Activated naive CD8-positive, alpha-beta T cell treated with anti-CD3 and anti-CD28 coated beads, Interleukin-2, amount 50 U/mL, for 24 hours (primary cell): ENCODE data around the gene PSMD13.

Source experiments
- ATAC-seq: fragments of 150-1000 bp; cut with Tn5 transposase; one replicate; pipeline ENCODE4 v1.10.0; 2021
- DNase-seq: peaks from one replicate; pipeline ENCODE4 v3.0.0; 2021
- H3K27ac Mint-ChIP-seq: one replicate; pipeline ENCODE4 v1.8.0; 2021; ENCODE audit warnings: mild to moderate bottlenecking, mixed read lengths
- H3K27me3 Mint-ChIP-seq: one replicate; pipeline ENCODE4 v1.8.0; 2021; ENCODE audit warnings: mixed read lengths
- H3K36me3 Mint-ChIP-seq: one replicate; pipeline ENCODE4 v1.8.0; 2021; ENCODE audit warnings: low read depth, mixed read lengths
- H3K4me1 Mint-ChIP-seq: one replicate; pipeline ENCODE4 v1.8.0; 2021; ENCODE audit warnings: mixed read lengths
- H3K4me3 Mint-ChIP-seq: one replicate; pipeline ENCODE4 v1.8.0; 2021; ENCODE audit warnings: mild to moderate bottlenecking, moderate library complexity, mixed read lengths
- H3K9me3 Mint-ChIP-seq: one replicate; pipeline ENCODE4 v1.8.0; 2021; ENCODE audit warnings: mixed read lengths

The PSMD13 gene

GRCh38 chr11:287821-288477 is 51.2 kb downstream of the PSMD13 start:
- DNase-seq = no peak
- ATAC-seq = peak; percentile 25
- H3K4me1 Mint-ChIP-seq = peaks cover 47% of the 10 kb centered on the region
- H3K27ac Mint-ChIP-seq = peak overlapping the region; percentile 93
- H3K4me3 Mint-ChIP-seq = peak overlapping the region; percentile 89
- H3K9me3 Mint-ChIP-seq = no peaks in the 10 kb centered on the region
- H3K36me3 Mint-ChIP-seq = peaks cover 10% of the 10 kb centered on the region
- peaks cover 8% of the 10 kb centered on the region for H3K27me3 Mint-ChIP-seq

GRCh38 chr11:288478-289397 is 52.0 kb downstream of the PSMD13 start, which contains the start of gene PGGHG:
PGGHG (plus strand) TSS chr11:289126; CDS start chr11:289817, 691 bp downstream.
- no peaks in the 10 kb centered on the region for H3K9me3 Mint-ChIP-seq
- peak; percentile 64 for DNase-seq
- peaks cover 41% of the 10 kb centered on the region for H3K4me1 Mint-ChIP-seq
- peaks cover 10% of the 10 kb centered on the region for H3K36me3 Mint-ChIP-seq
- peak within 1 kb of the TSS; percentile 93 for H3K27ac Mint-ChIP-seq
- peak within 1 kb of the TSS; percentile 89 for H3K4me3 Mint-ChIP-seq
- H3K27me3 Mint-ChIP-seq = peaks cover 4% of the 10 kb centered on the region
- peak; percentile 17 for ATAC-seq

- Mint-ChIP-seq H3K27ac (peak overlapping the region; percentile 69), H3K9me3 (no peaks in the 10 kb centered on the region), H3K27me3 (peaks cover 3% of the 10 kb centered on the region), H3K4me1 (peaks cover 40% of the 10 kb centered on the region), H3K4me3 (peak overlapping the region; percentile 67), H3K36me3 (peaks cover 10% of the 10 kb centered on the region)
- DNase-seq = no peak
- no peak for ATAC-seq
Observed at GRCh38 chr11:289398-289711, 52.6 kb downstream of the PSMD13 start.

- peak overlapping the region; percentile 69 for H3K27ac Mint-ChIP-seq
- peaks cover 40% of the 10 kb centered on the region for H3K4me1 Mint-ChIP-seq
- ATAC-seq (no peak), DNase-seq (no peak)
- peaks cover 10% of the 10 kb centered on the region for H3K36me3 Mint-ChIP-seq
- H3K4me3 Mint-ChIP-seq = peak overlapping the region; percentile 67
- H3K9me3 Mint-ChIP-seq = no peaks in the 10 kb centered on the region
- H3K27me3 Mint-ChIP-seq = peaks cover 3% of the 10 kb centered on the region
Observed at GRCh38 chr11:289712-290620, 53.2 kb downstream of the PSMD13 start.

GRCh38 chr11:290621-291231 is 54.0 kb downstream of the PSMD13 start:
- Mint-ChIP-seq H3K36me3 (peaks cover 10% of the 10 kb centered on the region), H3K27me3 (peaks cover 3% of the 10 kb centered on the region), H3K4me1 (peaks cover 36% of the 10 kb centered on the region), H3K9me3 (no peaks in the 10 kb centered on the region), H3K27ac (peak overlapping the region; percentile 54), H3K4me3 (peak overlapping the region; percentile 67)
- ATAC-seq = no peak
- DNase-seq = no peak

GRCh38 chr11:291281-292210 is 54.8 kb downstream of the PSMD13 start:
- Mint-ChIP-seq H3K9me3 (no peaks in the 10 kb centered on the region), H3K4me1 (peaks cover 30% of the 10 kb centered on the region), H3K36me3 (peaks cover 10% of the 10 kb centered on the region), H3K4me3 (peak overlapping the region; percentile 67), H3K27me3 (peaks cover 3% of the 10 kb centered on the region), H3K27ac (peak overlapping the region; percentile 54)
- ATAC-seq (no peak), DNase-seq (no peak)

GRCh38 chr11:292211-293121 is 55.7 kb downstream of the PSMD13 start:
- Mint-ChIP-seq H3K27ac (no peak overlapping the region), H3K4me3 (no peak overlapping the region), H3K36me3 (peaks cover 10% of the 10 kb centered on the region), H3K4me1 (peaks cover 29% of the 10 kb centered on the region), H3K9me3 (no peaks in the 10 kb centered on the region), H3K27me3 (peaks cover 3% of the 10 kb centered on the region)
- no peak for ATAC-seq
- no peak for DNase-seq

- Mint-ChIP-seq H3K9me3 (no peaks in the 10 kb centered on the region), H3K27me3 (no peaks in the 10 kb centered on the region), H3K4me1 (peaks cover 32% of the 10 kb centered on the region), H3K4me3 (no peak overlapping the region), H3K36me3 (peaks cover 6% of the 10 kb centered on the region), H3K27ac (no peak overlapping the region)
- DNase-seq (no peak), ATAC-seq (no peak)
Observed at GRCh38 chr11:293271-293851, 56.6 kb downstream of the PSMD13 start.

GRCh38 chr11:293852-294661 is 57.3 kb downstream of the PSMD13 start:
- Mint-ChIP-seq H3K9me3 (no peaks in the 10 kb centered on the region), H3K27me3 (no peaks in the 10 kb centered on the region), H3K36me3 (peaks cover 6% of the 10 kb centered on the region), H3K4me3 (no peak overlapping the region), H3K4me1 (peaks cover 34% of the 10 kb centered on the region), H3K27ac (no peak overlapping the region)
- no peak for DNase-seq
- ATAC-seq = no peak

- Mint-ChIP-seq H3K27ac (no peak overlapping the region), H3K36me3 (peaks cover 6% of the 10 kb centered on the region), H3K4me3 (no peak overlapping the region), H3K9me3 (no peaks in the 10 kb centered on the region), H3K4me1 (peaks cover 33% of the 10 kb centered on the region), H3K27me3 (peaks cover 1% of the 10 kb centered on the region)
- ATAC-seq = no peak
- no peak for DNase-seq
Observed at GRCh38 chr11:294780-295179, 58.0 kb downstream of the PSMD13 start.

- H3K27ac Mint-ChIP-seq = no peak overlapping the region
- peaks cover 31% of the 10 kb centered on the region for H3K4me1 Mint-ChIP-seq
- H3K36me3 Mint-ChIP-seq = peaks cover 6% of the 10 kb centered on the region
- no peak for DNase-seq
- H3K9me3 Mint-ChIP-seq = no peaks in the 10 kb centered on the region
- H3K4me3 Mint-ChIP-seq = no peak overlapping the region
- ATAC-seq = no peak
- peaks cover 7% of the 10 kb centered on the region for H3K27me3 Mint-ChIP-seq
Observed at GRCh38 chr11:295351-296170, 58.8 kb downstream of the PSMD13 start.
